ENCODE measurements around the gene FANCD2. TPM values are rescaled to one million over a fixed set of nuclear protein-coding genes. Genes with fewer than 3 reads are reported as not detected.
A peak's percentile ranks its signal among the peaks of the same experiment; 100 is the strongest.
"Not testable (repeated sequence)": the region's sequence is repeated elsewhere in the genome, so short reads cannot be mapped to it uniquely, and the experiment has no call there.

Gene FANCD2
- total RNA-seq, 2 donors from 2014 or later, result 0.71 to 1.8 TPM

- ATAC-seq, result peak; percentile 90 to 92
- DNase-seq, result peak; percentile 97
- intact Hi-C loops (cut with DNase I), result no loop called here
Measured at GRCh38 chr3:10010878-10011465, 15.3 kb upstream of the FANCD2 start.

GRCh38 chr3:10011631-10012030 lies 14.6 kb upstream of the FANCD2 start:
- no peak for DNase-seq
- intact Hi-C loops (cut with DNase I), result no loop called here
- no peak for ATAC-seq

GRCh38 chr3:10012106-10012505 lies 14.1 kb upstream of the FANCD2 start:
- intact Hi-C loops (cut with DNase I), result no loop called here
- no peak for DNase-seq
- ATAC-seq, result no peak

GRCh38 chr3:10015461-10015904 lies 10.8 kb upstream of the FANCD2 start:
- DNase-seq (peak; percentile 87), ATAC-seq (peak; percentile 60 to 63)
- intact Hi-C loops (cut with DNase I), result no loop called here

DNA sequence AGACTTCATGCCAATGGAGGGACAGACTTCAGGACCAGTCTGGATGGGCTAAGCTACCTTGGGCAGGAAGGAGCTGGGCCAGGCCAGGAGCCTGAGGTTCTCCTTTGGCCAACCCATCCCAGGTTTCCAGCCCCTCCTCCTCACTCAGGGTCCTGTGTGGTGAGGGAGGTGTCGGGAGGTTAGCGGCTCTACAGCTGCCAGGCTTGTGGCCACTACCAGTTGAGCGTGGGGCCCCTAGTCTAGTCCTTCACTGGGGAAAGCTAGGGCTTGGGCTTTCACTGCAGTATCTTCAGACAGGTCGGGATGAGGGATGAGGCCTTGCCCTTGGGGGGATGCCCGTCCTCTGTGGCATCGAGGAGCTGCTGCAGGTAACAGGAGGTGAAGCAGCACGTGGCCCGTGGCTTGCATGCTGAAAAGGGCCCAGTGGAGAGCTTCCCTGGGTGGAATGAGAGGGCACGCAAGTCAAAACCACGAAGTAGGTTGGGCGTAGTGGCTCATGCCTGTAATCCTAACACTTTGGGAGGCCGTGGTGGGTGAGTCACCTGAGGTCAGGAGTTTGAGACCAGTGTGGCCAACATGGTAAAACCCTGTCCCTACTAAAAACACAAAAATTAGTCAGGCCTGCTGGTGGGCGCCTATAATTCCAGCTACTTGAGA lies 8.5 kb upstream of the FANCD2 start:
- ATAC-seq (no peak), DNase-seq (no peak)
- intact Hi-C loops (cut with DNase I), result no loop called here

DNA sequence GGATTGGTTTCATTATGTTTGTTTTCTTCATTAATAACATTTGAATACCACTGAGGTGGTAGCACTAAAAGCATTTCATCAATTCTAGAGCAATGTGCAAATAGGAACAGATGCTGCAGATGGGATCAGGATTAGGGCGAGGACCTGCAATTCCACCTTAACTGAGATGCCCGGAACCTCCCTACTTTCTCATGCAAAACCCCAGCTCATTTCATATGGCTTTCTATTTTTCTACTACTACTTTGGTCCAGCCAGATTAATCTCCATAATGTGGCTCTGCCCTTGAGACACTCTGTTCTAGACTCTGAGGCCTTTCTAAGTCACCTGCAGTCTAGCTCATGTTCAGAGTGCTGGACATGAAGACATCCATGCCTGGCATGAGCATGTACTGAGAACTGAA lies 7.4 kb upstream of the FANCD2 start:
- ATAC-seq; intact Hi-C loops (cut with DNase I); DNase-seq: not testable (repeated sequence)

DNA sequence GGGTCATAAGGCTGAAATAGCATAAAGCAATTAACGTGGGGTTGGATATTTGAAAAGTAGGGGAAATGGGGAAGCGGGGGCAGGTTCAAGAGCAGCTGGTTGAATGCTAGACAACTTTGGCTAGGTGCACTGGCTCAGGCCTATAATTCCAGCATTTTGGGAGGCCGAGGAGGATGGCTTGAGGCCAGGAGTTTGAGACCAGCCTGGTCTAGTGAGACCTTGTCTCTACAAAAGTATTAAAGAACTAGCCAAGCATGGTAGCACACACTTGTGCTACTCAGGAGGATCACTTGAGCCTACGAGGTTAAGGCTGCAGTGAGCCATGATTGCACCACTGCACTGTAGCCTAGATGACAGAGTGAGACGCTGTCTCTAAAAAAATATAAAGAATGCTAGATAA lies 6.9 kb upstream of the FANCD2 start:
- intact Hi-C loops (cut with DNase I), result no loop called here
- ATAC-seq (no peak), DNase-seq (no peak)

- no peak for ATAC-seq
- no peak for DNase-seq
- intact Hi-C loops (cut with DNase I), result loop anchor here in 1 of 2 donors (10.0 kb wide), 1 partner anchor 203 kb away; no protein-coding TSS in a partner anchor
Measured at GRCh38 chr3:10021856-10022775, 4.1 kb upstream of the FANCD2 start.

DNA sequence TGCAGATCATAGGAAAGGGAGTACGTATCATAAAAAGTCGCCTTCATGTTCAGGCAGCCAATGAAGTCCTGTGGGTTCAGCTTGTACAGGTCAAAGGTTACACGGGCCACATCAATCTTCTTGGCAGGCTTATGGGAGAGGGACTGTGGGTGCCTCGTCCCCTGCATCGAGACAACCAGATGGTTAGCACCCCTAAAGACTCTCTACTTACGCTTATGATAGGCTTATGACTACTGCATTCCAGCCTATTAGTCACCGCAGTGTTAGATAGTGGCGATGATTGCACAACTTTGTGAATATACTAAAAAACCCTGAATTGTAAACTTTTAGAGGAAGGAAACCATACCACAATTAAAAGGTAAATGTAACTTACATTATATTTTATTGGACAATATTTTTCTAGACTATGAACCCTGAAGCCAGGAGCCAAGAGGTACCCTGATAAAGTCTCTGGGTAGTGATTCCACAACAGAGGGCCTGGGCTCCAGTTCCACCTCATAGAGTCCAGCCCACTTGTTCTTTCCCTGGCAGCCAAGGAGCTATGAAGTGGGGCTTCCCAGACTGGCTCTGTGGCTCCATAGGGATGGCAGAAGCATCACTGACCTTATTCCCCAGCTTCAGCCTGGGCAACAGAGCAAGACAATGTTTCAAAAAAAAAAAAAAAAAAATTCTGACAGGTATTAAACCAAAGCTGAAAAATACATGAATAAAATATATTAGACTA lies 2.5 kb upstream of the FANCD2 start:
- intact Hi-C loops (cut with DNase I), result loop anchor here in 1 of 2 donors (10.0 kb wide), 1 partner anchor 201 kb away; no protein-coding TSS in a partner anchor
- DNase-seq, result no peak
- peak in 1 of 2 donors; percentile 68 for ATAC-seq

- DNase-seq, result no peak
- peak in 1 of 2 donors; percentile 17 for ATAC-seq
- intact Hi-C loops (cut with DNase I), result loop anchor here in 1 of 2 donors (10.0 kb wide), 1 partner anchor 199 kb away; no protein-coding TSS in a partner anchor
Measured at GRCh38 chr3:10025205-10026083, 793 bp upstream of the FANCD2 start.

- ATAC-seq (no peak), DNase-seq (no peak)
- intact Hi-C loops (cut with DNase I), result no loop called here
Measured at GRCh38 chr3:10041034-10041433, 14.8 kb downstream of the FANCD2 start.

DNA sequence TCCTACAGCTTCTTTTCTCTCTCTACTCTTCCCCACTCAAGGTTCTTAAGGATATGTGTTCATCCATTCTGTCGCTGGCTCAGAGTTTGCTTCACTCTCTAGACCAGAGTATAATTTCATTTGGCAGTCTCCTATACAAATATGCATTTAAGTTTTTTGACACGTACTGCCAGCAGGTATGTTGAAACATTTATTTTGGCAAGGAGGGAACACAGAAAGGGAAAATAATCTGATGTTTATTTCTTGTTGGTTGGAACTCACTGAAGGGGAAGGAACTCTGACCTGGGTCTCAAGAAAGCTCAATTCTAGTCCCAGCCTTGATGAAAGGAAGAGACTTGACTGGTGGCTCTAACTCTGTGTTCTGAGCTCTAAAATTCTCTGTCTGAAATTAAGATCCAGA lies 21.6 kb downstream of the FANCD2 start:
- intact Hi-C loops (cut with DNase I), result no loop called here
- no peak for ATAC-seq
- no peak for DNase-seq

DNA sequence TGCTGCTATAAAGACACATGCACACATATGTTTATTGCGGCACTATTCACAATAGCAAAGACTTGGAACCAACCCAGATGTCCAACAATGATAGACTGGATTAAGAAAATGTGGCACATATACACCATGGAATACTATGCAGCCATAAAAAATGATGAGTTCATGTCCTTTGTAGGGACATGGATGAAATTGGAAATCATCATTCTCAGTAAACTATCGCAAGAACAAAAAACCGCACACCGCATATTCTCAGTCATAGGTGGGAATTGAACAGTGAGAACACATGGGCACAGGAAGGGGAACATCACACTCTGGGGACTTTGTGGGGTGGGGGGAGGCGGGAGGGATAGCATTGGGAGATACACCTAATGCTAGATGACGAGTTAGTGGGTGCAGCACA lies 26.8 kb downstream of the FANCD2 start:
- ATAC-seq; DNase-seq; intact Hi-C loops (cut with DNase I): not testable (repeated sequence)

DNA sequence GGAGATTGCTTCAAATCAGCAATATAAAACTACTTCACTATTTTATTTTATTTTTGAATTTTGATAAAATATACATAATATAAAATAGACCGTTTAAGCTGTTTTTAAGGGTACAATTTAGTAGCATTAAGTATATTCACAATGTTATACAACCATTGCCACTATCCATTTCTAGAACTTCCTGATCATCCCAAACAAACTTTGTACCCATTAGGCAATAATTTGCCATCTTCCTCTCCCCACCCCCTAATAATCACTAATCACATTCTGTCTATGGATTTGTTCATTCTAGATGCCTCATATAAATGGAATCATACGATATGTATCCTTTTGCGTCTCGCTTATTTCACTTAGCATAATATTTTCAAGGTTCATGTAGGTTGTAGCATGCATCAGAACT lies 28.9 kb downstream of the FANCD2 start:
- ATAC-seq, result no peak
- no peak for DNase-seq
- intact Hi-C loops (cut with DNase I), result no loop called here

DNA sequence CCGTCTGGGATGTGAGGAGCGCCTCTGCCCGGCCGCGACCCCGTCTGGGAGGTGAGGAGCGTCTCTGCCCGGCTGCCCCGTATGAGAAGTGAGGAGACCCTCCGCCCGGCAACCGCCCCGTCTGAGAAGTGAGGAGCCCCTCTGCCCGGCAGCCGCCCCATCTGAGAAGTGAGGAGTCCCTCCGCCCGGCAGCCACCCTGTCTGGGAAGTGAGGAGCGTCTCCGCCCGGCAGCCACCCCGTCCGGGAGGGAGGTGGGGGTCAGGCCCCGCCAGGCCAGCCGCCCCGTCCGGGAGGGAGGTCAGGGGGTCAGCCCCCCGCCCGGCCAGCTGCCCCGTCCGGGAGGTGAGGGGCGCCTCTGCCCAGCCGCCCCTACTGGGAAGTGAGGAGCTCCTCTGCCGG lies 43.8 kb downstream of the FANCD2 start:
- DNase-seq; intact Hi-C loops (cut with DNase I); ATAC-seq: not testable (repeated sequence)

DNA sequence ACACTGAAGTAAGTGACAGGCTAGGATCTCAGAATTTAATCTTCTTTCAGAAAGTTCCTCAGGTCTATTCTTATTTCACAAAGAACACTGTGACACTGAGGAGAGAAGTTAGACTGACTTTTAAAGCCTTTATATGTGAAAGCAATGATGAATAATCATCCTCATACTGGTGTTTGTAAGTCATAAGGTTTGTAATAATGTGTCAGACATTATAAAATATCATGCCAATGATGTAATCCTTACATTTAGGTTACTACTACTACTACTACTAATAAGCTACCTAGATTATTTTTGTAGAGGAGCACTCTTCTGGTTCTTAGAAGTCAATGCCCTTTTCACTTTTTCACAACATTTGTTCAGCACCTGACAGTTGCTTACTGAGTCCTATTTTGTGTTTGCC lies 48.4 kb downstream of the FANCD2 start:
- intact Hi-C loops (cut with DNase I), result no loop called here
- no peak for DNase-seq
- ATAC-seq, result no peak

DNA sequence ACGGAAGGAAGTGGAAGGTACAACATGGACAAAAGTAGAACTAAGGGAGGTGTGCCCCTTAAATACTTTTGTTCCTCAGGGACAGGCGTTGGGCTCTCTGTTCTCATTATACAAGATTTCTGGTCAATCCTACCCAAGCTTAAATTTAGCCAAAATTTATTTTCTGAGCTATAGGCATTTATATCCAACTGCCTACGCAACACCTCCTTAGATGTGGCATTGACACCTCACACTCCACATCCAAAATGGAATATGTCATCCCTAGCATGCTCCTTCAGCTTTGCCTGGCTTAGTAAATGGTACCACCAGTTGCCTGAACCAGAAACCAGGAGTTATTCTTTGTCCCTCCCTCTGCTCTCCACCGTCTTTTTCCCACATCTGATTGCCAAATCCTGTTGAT lies 55.6 kb downstream of the FANCD2 start:
- DNase-seq (no peak), ATAC-seq (no peak)
- intact Hi-C loops (cut with DNase I), result no loop called here

DNA sequence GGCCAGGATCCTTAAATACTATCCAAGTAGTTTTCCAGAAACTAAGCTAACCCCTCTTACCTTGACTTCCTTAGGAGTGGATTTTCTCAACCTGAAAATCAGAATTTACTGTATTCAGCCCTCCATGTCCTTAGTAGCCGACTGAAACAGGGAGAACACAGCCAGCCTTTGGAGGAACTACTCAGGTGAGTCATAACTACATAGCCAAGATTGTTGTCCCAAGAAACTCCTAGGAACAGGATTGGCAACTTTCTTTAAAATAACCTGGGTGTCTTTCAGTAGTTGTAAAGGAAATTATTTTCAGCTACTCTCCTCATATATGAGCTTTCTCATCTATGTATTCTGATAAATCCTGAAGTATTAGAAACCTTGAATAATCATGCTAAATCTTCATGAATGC lies 59.5 kb downstream of the FANCD2 start:
- ATAC-seq (no peak), DNase-seq (no peak)
- intact Hi-C loops (cut with DNase I), result no loop called here
